Measurements from ENCODE around the gene GTF2A2.
"Not testable (repeated sequence)": the region's sequence is repeated elsewhere in the genome, so short reads cannot be mapped to it uniquely, and the experiment has no call there.

Gene GTF2A2, protein sequence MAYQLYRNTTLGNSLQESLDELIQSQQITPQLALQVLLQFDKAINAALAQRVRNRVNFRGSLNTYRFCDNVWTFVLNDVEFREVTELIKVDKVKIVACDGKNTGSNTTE
- 27.3 to 30.8 reads per million in 2 donors for total RNA-seq

DNA sequence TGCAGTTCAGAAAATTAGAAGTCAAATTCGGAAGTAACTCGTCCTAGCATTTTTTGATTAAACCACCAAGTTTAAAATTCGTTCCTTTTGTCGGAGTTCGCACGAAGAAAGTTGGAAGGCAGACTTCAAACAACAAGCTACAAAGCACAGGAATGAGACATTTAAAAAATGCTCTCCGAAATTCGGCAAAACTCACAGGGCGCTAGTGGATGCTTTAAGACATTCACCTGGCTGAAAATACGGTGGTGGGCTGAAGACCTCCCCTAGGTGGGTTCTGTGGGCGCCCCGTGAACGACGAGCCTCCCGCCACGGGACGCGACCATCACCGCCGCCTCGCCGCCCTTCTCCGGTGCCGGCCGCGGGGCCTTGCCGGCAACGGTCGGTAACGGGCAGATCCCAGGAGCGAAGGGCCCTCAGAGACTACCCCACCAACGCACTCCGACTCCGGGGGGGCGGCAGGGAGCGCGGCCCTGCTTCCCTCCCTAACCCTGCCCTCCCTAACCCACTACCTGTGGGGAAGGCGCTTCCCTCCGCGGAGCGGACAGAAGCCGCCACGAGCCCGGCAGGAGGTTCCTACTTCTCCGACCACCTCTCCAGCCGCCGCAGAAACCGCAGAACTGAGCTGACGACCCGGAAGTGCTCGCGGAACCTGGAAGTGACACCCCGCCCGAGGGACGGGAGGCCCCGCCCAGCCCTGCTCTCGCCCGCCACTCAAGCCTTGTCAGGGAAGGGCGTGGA is at the start of gene GTF2A2:
Gene GTF2A2, minus strand, starts transcription at position 619 of the 738 bp plus-strand sequence. CDS start 5,238 bp downstream, outside the sequence.
- peak; percentile 90 for DNase-seq

DNA sequence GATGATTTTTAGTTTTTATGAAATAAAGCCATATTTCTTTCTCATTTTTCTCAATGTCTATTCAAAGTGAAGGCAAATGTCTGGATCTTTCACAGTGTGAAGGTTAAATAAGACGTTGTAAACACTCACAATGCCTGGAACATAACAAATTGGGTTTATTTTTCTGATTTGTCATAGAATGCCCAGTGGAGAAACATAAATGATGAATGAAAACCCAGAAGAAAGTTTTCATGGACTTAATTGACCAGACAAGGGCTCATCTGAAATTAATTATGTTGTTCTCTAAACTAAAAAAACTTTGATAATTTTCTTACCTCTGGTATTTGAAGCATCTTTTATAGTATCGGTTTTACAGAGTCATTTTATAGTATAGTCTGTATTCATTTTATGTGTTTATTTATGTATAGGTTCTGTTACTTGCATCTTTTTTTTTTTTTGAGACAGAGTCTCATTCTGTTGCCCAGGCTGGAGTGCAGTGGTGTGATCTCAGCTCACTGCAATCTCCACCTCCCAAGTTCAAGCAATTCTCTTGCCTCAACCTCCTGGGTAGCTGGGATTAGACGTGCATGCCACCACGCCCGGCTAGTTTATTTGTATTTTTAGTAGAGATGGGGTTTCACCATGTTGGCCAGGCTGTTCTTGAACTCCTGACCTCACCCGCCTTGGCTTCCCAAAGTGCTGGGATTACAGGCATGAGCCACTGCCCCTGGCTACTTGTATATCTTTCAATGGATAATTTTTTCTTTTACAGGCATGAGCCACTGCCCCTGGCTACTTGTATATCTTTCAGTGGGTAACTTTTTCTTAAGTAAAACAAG is 46.9 kb upstream of the GTF2A2 start:
- DNase-seq: no peak

DNA sequence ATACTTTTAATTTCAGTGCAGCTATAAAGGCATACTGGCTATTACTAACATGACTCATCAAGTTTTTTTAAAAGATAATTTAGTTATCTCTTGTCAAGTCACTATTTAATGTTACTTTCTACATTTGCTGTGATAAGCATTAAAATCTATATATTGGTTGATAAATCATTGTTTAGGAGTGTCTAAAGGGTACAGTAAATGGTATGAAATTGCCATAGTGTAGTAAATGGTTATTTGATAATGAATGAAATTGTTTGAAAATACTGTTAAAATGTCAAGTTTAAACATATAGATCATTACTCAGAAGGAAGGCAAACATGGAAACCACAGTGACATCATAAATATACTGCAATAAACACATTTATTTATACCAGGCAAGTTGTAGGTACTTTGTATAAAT is 45.0 kb upstream of the GTF2A2 start:
- DNase-seq: no peak

DNA sequence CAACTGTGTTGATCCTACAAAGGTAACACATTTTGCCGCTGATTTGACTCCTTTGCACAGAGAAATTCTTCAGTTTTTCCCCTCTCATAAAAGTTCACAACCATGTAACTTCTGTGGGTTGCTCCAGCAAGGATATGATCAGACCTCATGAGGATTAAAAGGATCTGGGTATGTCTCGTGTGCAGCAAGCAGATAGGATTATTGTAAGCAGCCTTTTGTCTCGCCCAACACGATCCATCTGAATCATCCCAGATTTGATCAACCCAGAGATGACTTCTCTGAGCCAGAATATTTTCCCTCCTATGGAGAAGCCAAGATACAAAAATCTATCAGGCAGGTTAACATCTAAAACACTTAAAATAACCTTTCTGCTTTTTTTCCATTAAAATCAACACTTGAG is 44.6 kb upstream of the GTF2A2 start:
- DNase-seq: no peak

DNA sequence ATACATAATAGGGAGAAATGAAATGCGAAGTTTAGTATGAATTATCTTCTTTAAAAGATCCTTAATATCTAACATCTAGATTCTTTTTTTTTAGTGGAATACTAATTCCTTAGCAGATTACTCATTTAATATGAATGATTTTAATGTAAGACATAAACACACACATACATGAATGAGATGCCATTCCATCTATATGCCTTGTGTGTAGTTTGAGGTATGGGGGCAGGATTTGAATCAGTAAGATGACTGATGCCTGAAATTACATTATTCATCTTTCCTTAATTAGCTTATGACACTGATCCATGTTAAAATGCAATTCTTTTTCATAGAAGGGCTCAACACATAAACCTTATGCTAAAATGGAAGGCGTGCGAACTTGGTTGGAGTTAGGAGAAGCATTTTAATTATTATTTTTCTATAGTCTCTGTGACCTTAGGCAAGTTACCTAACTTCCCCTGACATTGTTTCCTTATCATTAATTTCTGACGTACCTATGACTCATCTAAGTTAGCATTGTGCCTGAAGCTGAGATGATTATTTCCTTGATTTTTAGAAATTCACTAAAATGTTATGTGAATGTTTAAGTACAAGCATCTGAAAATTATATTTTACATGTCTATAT is 42.6 kb upstream of the GTF2A2 start:
- DNase-seq: no peak

DNA sequence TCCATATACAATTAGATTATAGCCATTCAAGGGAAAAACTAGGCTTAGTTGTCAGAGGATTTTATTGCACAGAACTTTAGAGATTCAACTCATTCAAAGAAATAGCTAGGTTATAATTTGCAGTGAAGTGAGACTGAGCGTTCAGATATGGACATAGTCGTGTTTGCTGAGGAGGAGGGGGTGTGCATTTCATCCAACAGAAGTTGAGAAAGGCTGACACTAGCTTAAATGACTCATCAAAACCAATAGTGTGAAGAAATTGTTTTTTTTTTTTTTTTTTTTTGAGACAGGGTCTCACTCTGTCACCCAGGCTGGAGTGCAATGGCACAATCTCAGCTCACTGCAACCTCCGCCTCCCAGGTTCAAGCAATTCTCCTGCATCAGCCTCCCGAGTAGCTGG is 40.8 kb upstream of the GTF2A2 start:
- DNase-seq: not testable (repeated sequence)

DNA sequence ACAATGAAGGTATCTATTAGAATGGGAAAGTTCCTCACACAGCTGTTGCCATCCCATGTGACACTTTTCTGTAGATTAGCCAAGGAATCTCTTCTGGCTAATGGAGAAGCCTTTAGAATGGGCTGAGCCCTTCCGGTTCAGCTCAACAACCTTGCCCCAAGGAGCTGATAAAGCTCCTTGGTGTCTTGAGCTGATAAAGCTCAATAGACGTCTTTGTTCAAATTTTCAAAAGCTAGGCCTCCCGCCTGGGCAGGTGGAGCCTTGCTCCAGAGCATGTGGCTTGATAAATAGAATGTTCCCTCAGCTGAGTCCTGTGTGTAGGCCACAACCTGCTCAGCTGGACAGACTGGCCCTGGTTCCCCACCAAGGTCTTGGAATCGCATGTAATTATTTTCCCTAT is 39.0 kb upstream of the GTF2A2 start:
- no peak for DNase-seq

DNA sequence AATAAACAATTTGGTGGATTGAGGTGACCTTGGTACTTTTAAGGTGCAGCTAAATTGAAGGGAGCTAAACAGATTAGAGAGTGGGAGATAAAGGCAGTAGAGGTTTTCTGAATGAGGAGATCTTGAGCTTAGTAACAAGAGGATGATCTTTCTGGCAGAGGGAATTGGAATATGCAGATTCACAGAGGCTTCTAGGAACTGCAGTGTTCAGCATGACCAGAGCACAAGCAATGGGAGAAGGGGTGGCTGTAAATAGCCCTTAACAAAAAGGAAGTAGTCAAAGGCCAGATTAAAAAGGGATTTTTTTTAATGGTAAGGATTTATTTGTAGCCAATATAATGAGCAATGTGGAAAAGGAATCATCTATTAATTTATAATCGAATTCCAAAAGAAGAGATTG is 37.5 kb upstream of the GTF2A2 start:
- no peak for DNase-seq

DNA sequence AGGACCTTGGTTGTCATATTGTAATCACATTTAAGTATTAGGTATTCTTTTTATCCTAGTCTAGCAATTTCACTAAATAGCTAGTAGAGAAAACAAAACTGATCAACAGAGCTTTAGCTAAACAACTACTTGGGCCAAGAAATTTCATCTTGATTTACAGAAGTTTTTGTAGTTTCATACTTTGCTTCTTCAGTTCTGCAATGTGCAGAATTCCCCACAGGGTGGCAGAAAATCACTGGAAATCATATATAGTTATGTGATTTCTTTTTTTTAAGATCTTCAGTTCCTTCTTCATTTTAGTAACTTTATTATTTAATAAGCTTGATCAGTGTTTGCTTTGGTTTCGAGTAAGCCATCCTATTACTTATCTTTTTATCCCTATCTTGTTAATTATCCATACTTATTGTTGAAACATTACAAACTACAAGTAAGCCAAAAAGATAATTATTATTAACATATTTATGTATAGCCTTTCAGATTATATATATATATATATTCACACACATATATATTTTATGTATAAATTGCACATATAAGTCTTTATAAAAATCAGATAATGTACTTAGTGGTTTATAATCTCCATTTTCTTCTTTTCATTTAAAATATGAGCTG is 34.0 kb upstream of the GTF2A2 start:
- peak; percentile 14 for DNase-seq

DNA sequence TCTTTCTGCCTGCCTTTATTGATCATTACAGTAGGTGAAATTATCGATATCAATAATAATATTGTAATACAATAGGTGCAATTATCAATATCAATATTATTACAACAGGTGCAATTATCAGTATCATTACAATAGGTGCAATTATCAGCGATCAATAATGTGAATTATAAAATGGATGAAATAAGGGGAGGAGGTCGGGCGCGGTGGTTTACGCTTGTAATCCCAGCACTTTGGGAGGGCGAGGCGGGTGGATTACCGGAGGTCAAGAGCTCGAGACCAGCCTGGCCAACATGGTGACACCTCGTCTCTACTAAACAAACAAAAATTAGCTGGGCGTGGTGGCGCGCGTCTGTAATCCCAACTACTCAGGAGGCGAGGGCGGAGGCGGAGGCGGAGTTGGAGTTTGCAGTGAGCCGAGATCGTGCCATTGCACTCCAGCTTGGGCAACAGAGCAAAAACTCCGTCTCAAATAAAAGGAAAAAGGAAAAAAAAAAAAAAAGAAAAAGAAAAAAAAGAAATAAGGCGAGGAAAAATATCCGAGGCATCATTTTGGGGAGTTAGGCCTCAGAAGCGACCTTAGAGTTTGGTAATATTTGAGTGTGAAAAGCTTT is 32.4 kb upstream of the GTF2A2 start:
- DNase-seq: peak; percentile 54

DNA sequence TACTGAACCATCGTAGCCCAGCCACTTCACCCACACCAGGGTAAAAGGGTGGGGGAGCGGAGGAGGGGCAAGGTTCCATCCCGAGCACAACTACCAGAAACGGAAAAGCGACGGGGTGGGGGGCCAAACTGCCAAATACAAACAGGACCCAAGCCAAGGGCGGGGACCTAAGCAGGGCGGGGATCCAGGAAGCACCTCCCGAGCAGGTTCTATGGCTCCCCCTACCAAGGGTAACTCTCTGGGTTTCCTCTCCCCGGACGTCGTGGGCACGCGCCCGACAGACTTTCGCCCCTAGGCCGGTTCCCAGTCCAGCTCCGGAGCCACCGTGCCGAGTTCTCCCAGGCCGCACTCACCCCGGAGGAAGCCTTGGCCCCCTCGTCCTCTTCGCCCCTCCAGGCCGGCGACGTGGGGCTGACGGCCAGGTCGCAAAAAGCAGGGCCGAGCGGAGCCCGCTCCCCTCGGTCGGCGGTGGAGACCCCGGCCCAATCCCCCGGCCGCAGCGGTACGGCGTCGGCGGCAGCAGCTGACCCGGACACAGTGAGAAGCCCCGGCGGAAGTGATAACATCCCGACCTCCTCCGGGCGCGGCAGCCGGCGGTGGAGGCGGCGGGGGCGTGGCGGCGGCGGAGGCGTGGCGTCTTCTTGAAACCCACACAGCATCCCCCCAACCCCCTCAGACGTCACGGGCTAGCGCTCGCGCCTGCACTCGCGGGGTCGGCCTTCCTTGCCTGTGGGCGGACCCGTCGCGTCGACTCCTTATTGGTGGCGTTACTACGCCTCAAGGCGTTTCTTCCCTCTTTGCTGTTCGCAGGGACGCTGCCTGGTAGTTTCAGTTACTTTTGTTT is 31.7 kb upstream of the GTF2A2 start, which contains the start of gene BNIP2:
Gene BNIP2, minus strand, starts transcription at position 539 of the 844 bp plus-strand sequence. CDS start 6,863 bp downstream, outside the sequence.
- DNase-seq: peak; percentile 99

DNA sequence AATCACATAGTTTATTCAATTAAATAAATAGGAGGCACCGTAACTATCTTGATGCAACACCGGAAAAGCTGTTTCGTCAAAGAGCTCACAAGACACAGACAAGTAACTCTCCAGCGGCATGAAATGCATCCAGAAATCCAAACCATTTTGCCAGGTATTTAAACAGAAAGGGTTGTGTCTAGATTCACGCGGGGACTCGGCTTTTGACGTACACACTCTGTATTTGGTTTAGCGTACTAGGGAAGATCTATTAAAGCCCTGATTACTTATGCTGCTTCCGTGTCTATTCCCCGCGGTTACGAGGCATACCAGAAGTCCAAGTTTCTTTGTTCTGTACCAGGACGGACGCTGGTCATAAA is 31.1 kb upstream of the GTF2A2 start:
- DNase-seq: no peak

DNA sequence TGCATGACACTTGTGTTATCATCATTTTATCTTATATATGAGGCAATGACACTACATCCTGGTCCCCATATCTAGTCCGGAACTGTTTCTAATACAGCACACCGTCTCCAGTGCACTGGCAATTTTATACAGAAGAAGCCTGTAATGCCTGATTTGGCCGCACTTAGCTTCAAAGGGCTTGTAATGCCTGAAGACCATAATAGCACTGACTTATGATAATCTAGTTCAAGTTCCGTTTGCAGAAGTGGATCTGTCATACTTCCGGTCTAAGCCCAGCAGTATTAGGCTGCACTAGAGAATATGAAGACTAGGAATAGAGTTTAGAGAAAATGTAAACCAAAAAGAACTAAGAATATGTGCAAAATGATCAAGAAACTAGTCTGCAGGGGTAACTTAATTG is 30.5 kb upstream of the GTF2A2 start:
- no peak for DNase-seq

DNA sequence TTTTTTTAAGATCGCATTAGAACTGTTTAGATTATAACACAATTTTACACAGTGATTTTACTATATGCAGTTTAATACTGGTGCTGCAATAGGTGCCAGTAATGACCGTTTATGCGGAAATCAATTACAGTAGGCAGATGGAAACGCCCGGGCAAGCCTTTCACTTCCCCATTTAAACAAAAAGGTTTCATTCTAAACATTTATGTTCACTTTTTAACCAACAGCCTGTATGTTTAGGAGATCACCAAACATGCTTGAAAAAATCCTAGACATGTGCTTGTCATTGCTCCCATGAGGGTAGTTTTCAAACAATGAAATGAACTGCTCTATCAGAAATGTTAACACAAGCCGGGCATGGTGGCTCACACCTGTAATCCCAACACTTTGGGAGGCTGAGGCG is 29.1 kb upstream of the GTF2A2 start:
- no peak for DNase-seq

DNA sequence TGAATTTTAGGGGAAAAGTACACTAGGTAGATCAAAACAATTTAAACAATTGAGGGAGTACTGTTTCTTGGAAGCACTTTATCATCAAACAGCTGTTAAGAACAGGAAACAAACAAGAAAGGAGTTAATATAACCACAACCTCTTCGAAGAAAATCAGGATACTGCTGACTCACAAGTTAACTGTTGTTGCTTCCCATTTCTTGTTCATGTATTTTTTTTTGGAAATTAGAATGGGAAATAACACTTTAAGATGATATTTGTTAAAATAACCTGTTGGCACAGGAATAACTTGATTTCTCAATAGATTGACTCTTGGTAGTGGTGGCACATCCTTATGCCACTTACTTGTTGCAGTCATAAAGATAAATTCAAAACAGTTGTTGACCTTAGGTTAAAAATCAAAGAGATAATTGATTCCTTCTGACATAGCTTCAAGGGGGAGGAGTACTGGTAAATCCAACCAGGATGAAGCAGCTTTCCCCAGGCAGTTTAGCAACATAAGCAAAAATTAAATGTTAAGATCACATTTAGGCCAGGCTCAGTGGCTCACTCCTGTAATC is 28.5 kb upstream of the GTF2A2 start:
- no peak for DNase-seq

DNA sequence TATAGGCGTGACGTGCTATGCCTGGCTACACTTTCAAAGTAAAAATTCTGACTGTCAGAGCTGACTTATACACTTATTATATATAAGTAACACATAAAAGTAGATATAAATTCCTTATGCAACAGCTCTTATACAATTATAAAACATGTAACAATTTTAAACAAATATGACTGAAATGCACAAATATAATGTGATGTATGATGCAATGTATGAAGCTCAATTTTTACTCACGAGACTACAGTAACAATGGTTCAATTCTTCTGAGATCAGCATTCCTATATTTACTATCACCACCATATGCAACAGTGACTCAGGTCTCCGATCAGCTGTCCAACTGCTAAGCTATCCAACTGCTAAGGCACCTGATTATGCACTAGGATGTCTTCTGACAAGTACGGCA is 23.6 kb upstream of the GTF2A2 start:
- no peak for DNase-seq

DNA sequence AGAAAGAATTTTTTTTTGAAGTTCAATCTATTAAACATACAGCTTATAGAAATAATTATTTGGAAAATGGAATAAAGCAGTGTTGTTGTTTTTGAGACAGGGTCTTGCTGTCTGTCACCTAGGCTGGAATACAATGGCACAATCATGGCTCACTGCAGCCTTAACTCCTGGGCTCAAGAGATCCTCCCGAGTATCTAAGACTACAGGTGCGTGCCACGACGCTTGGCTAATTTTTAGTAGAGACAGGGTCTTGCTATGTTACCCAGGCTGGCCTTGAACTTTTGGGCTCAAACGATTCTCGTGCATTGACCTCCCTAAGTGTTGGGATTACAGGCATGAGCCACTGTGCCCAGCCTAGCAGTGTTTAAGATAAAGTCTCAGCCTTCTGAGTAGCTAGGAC is 23.0 kb upstream of the GTF2A2 start:
- no peak for DNase-seq

DNA sequence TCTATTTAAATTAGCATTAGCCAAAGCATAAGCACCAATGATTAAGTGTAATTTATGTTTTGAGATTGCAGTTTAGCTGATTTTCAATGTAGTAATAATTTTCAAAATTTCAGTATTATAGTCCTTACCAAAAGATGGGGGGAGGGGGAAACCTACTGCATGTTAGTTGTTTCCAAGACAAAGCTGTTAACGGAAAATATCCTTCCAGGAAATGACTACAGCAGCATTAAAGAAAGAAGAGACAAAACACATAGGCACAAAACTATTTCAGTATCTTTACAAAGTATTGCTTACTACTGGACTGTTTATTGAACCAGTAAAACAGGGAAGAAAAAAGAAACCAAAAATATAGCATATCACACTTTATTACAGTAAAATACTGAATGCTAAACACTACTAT is 21.3 kb upstream of the GTF2A2 start:
- DNase-seq: no peak

DNA sequence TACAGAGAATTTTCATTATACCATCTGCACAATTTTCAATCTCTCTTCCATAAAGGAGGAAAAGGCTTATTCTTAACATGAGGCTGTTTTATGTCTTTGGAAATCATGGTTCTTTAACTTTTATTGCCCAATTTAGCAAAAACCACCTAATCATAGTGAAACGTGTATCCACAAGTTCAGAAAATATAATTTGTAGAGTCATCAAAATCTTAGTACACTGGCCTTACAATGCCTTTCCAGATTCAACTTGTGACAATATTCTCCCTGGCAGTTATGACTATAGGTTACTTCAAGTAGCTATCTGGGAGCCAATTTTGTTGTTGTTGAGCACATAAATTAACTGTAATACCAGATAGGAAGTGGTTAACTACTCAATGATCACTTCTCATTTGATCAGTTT is 20.9 kb upstream of the GTF2A2 start:
- no peak for DNase-seq

DNA sequence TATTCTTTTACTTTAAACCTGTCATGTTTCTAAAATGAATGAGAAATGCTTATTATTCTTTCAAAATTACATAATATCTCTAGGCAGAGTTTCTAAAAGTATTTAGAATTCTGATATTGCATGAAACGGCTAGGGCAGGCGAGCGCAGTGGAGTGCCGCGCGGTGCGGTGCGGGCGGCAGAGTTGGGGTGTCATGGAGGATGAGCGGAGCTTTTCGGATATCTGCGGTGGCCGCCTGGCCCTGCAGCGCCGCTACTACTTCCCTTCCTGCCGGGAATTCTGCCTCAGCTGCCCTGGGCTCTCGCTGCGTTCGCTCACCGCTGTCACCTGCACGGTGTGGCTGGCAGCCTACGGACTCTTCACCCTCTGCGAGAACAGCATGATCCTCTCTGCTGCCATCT is 19.2 kb upstream of the GTF2A2 start:
- DNase-seq: no peak

DNA sequence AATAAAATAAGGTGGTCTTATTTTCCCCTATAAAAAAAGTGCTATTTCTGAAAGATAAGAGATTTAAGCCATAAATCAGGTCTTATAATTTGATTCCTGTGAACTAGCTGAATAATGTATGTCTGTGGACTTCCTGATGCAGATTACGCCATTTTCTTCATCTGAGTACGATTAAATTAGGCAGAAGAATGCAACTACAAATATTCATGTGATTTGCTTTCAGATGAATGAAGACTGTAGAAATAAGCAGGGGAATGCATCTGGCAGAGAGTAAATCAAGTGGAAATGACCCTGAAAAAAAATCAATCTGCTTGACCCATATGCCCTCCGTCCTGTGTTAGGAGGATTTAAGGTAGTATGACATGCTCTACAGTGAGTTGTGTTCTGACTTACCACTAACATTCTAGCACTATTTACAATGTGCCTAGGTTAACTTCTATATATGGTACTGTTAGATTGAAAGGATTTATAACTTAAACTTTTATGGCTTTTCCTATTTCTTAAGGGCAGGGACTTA is 17.1 kb upstream of the GTF2A2 start:
- DNase-seq: no peak
